ENCODE measurements around the gene INSYN2B.
A peak's percentile ranks its signal among the peaks of the same experiment; 100 is the strongest.

INSYN2B gene

GRCh38 chr5:169934990-169935389 is 45.3 kb downstream of the INSYN2B start:
- Histone ChIP-seq H3K27ac (replicated peaks; ENCODE audit: low read length) (no peak overlapping the region), H2BK12ac (ENCODE audit: low read length) (no peak overlapping the region), H3K14ac (ENCODE audit: low read length) (no peak overlapping the region), H3K9me3 (replicated peaks in 1 of 2; ENCODE audit: control insufficient read depth in 2 of 2, insufficient read depth in 1 of 2, low read depth in 1 of 2, low read length in 2 of 2) (peaks cover 0 to 2% of the 10 kb centered on the region in 2 donors), H3K36me3 (replicated peaks in 1 of 2; ENCODE audit: control insufficient read depth in 2 of 2, insufficient read depth in 2 of 2, low read length in 2 of 2) (no peaks in the 10 kb centered on the region), H3K4ac (ENCODE audit: low read length) (no peak overlapping the region), H3K4me3 (ENCODE audit: low read length in 2 of 2) (no peak overlapping the region), H3K18ac (ENCODE audit: low read length) (no peak overlapping the region), H2BK120ac (ENCODE audit: low read depth, low read length) (no peak overlapping the region), H4K8ac (ENCODE audit: low read depth, low read length) (no peak overlapping the region), H3K79me1 (ENCODE audit: low read depth, low read length) (no peaks in the 10 kb centered on the region), H2BK15ac (ENCODE audit: low read length) (no peak overlapping the region), H3K27me3 (ENCODE audit: control insufficient read depth in 3 of 3, insufficient read depth in 3 of 3, low read depth in 1 of 3, low read length in 3 of 3) (peaks cover 0 to 3% (median 0%) of the 10 kb centered on the region in 3 experiments), H3K4me2 (ENCODE audit: insufficient read depth, low read length, poor library complexity, severe bottlenecking) (no peak overlapping the region), H3K4me1 (ENCODE audit: control insufficient read depth in 2 of 2, insufficient read depth in 1 of 2, low read depth in 1 of 2, low read length in 2 of 2) (no peaks in the 10 kb centered on the region), H4K91ac (ENCODE audit: low read depth, low read length, poor library complexity) (no peak overlapping the region), H3K23ac (ENCODE audit: low read depth, low read length, poor library complexity) (no peak overlapping the region), H2BK5ac (ENCODE audit: low read length) (no peak overlapping the region), H3K9ac (ENCODE audit: low read depth, low read length, poor library complexity) (no peak overlapping the region), H2AK5ac (ENCODE audit: low read depth, low read length) (no peak overlapping the region), H2AFZ (ENCODE audit: low read length) (no peak overlapping the region)
- no peak for DNase-seq (ENCODE audit: low spot score)
- no CpG with 5 or more reads among the region's 7 CpGs for WGBS, 2 donors (ENCODE audit: extremely low coverage in 2 of 2, insufficient read length in 2 of 2, insufficient replicate concordance in 1 of 2)

GRCh38 chr5:169933616-169934015 is 46.7 kb downstream of the INSYN2B start:
- no peak overlapping the region for H4K91ac ChIP-seq (ENCODE audit: low read depth, low read length, poor library complexity)
- no peak overlapping the region for H2BK12ac ChIP-seq (ENCODE audit: low read length)
- H3K4ac ChIP-seq (ENCODE audit: low read length) = no peak overlapping the region
- H3K14ac ChIP-seq (ENCODE audit: low read length) = peak overlapping the region; percentile 11
- no peak overlapping the region for H3K27ac ChIP-seq (replicated peaks; ENCODE audit: low read length)
- H3K9me3 ChIP-seq (replicated peaks in 1 of 2; ENCODE audit: control insufficient read depth in 2 of 2, insufficient read depth in 1 of 2, low read depth in 1 of 2, low read length in 2 of 2) = peaks cover 0 to 2% of the 10 kb centered on the region in 2 donors
- no peak overlapping the region for H2BK5ac ChIP-seq (ENCODE audit: low read length)
- no peaks in the 10 kb centered on the region for H3K36me3 ChIP-seq (replicated peaks in 1 of 2; ENCODE audit: control insufficient read depth in 2 of 2, insufficient read depth in 2 of 2, low read length in 2 of 2)
- H3K4me1 ChIP-seq (ENCODE audit: control insufficient read depth in 2 of 2, insufficient read depth in 1 of 2, low read depth in 1 of 2, low read length in 2 of 2) = no peaks in the 10 kb centered on the region
- peak overlapping the region; percentile 89 for H4K8ac ChIP-seq (ENCODE audit: low read depth, low read length)
- H2BK15ac ChIP-seq (ENCODE audit: low read length) = no peak overlapping the region
- H3K4me3 ChIP-seq (ENCODE audit: low read length in 2 of 2) = no peak overlapping the region
- no peak overlapping the region for H2BK120ac ChIP-seq (ENCODE audit: low read depth, low read length)
- H3K18ac ChIP-seq (ENCODE audit: low read length) = no peak overlapping the region
- no peak overlapping the region for H2AFZ ChIP-seq (ENCODE audit: low read length)
- H2AK5ac ChIP-seq (ENCODE audit: low read depth, low read length) = no peak overlapping the region
- no peak overlapping the region for H3K4me2 ChIP-seq (ENCODE audit: insufficient read depth, low read length, poor library complexity, severe bottlenecking)
- H3K23ac ChIP-seq (ENCODE audit: low read depth, low read length, poor library complexity) = no peak overlapping the region
- no peak for DNase-seq (ENCODE audit: low spot score)
- no peaks in the 10 kb centered on the region for H3K79me1 ChIP-seq (ENCODE audit: low read depth, low read length)
- peaks cover 0 to 6% (median 0%) of the 10 kb centered on the region in 3 experiments for H3K27me3 ChIP-seq (ENCODE audit: control insufficient read depth in 3 of 3, insufficient read depth in 3 of 3, low read depth in 1 of 3, low read length in 3 of 3)
- no CpG with 5 or more reads among the region's 7 CpGs for WGBS, 2 donors (ENCODE audit: extremely low coverage in 2 of 2, insufficient read length in 2 of 2, insufficient replicate concordance in 1 of 2)
- no peak overlapping the region for H3K9ac ChIP-seq (ENCODE audit: low read depth, low read length, poor library complexity)

GRCh38 chr5:169933127-169933526 is 47.2 kb downstream of the INSYN2B start:
- Histone ChIP-seq H2AK5ac (ENCODE audit: low read depth, low read length) (no peak overlapping the region), H3K79me1 (ENCODE audit: low read depth, low read length) (no peaks in the 10 kb centered on the region), H3K4me3 (ENCODE audit: low read length in 2 of 2) (no peak overlapping the region), H3K27ac (replicated peaks; ENCODE audit: low read length) (no peak overlapping the region), H4K91ac (ENCODE audit: low read depth, low read length, poor library complexity) (no peak overlapping the region), H3K9ac (ENCODE audit: low read depth, low read length, poor library complexity) (no peak overlapping the region), H3K27me3 (ENCODE audit: control insufficient read depth in 3 of 3, insufficient read depth in 3 of 3, low read depth in 1 of 3, low read length in 3 of 3) (peaks cover 0 to 6% (median 0%) of the 10 kb centered on the region in 3 experiments), H3K4ac (ENCODE audit: low read length) (no peak overlapping the region), H3K4me1 (ENCODE audit: control insufficient read depth in 2 of 2, insufficient read depth in 1 of 2, low read depth in 1 of 2, low read length in 2 of 2) (no peaks in the 10 kb centered on the region), H2BK5ac (ENCODE audit: low read length) (no peak overlapping the region), H3K4me2 (ENCODE audit: insufficient read depth, low read length, poor library complexity, severe bottlenecking) (no peak overlapping the region), H2BK15ac (ENCODE audit: low read length) (no peak overlapping the region), H2AFZ (ENCODE audit: low read length) (no peak overlapping the region), H2BK12ac (ENCODE audit: low read length) (no peak overlapping the region), H3K18ac (ENCODE audit: low read length) (no peak overlapping the region), H3K14ac (ENCODE audit: low read length) (no peak overlapping the region), H2BK120ac (ENCODE audit: low read depth, low read length) (no peak overlapping the region), H3K36me3 (replicated peaks in 1 of 2; ENCODE audit: control insufficient read depth in 2 of 2, insufficient read depth in 2 of 2, low read length in 2 of 2) (no peaks in the 10 kb centered on the region), H3K23ac (ENCODE audit: low read depth, low read length, poor library complexity) (no peak overlapping the region), H4K8ac (ENCODE audit: low read depth, low read length) (no peak overlapping the region), H3K9me3 (replicated peaks in 1 of 2; ENCODE audit: control insufficient read depth in 2 of 2, insufficient read depth in 1 of 2, low read depth in 1 of 2, low read length in 2 of 2) (peaks cover 0 to 2% of the 10 kb centered on the region in 2 donors)
- WGBS, 2 donors (ENCODE audit: extremely low coverage in 2 of 2, insufficient read length in 2 of 2, insufficient replicate concordance in 1 of 2) = no CpG with 5 or more reads among the region's 1 CpG
- no peak for DNase-seq (ENCODE audit: low spot score)

GRCh38 chr5:169923988-169924387 is 56.3 kb downstream of the INSYN2B start:
- Histone ChIP-seq H3K4me1 (ENCODE audit: control insufficient read depth in 2 of 2, insufficient read depth in 1 of 2, low read depth in 1 of 2, low read length in 2 of 2) (no peaks in the 10 kb centered on the region), H2BK120ac (ENCODE audit: low read depth, low read length) (no peak overlapping the region), H3K23ac (ENCODE audit: low read depth, low read length, poor library complexity) (peak overlapping the region; percentile 71), H3K9ac (ENCODE audit: low read depth, low read length, poor library complexity) (no peak overlapping the region), H2AK5ac (ENCODE audit: low read depth, low read length) (no peak overlapping the region), H3K27me3 (ENCODE audit: control insufficient read depth in 3 of 3, insufficient read depth in 3 of 3, low read depth in 1 of 3, low read length in 3 of 3) (peaks cover 0 to 3% (median 0%) of the 10 kb centered on the region in 3 experiments), H3K27ac (replicated peaks; ENCODE audit: low read length) (no peak overlapping the region), H3K9me3 (replicated peaks in 1 of 2; ENCODE audit: control insufficient read depth in 2 of 2, insufficient read depth in 1 of 2, low read depth in 1 of 2, low read length in 2 of 2) (no peaks in the 10 kb centered on the region), H4K91ac (ENCODE audit: low read depth, low read length, poor library complexity) (no peak overlapping the region), H3K79me1 (ENCODE audit: low read depth, low read length) (no peaks in the 10 kb centered on the region), H2BK15ac (ENCODE audit: low read length) (no peak overlapping the region), H3K4me3 (ENCODE audit: low read length in 2 of 2) (no peak overlapping the region), H3K14ac (ENCODE audit: low read length) (no peak overlapping the region), H3K36me3 (replicated peaks in 1 of 2; ENCODE audit: control insufficient read depth in 2 of 2, insufficient read depth in 2 of 2, low read length in 2 of 2) (no peaks in the 10 kb centered on the region), H2BK5ac (ENCODE audit: low read length) (no peak overlapping the region), H3K18ac (ENCODE audit: low read length) (no peak overlapping the region), H2AFZ (ENCODE audit: low read length) (no peak overlapping the region), H3K4me2 (ENCODE audit: insufficient read depth, low read length, poor library complexity, severe bottlenecking) (no peak overlapping the region), H3K4ac (ENCODE audit: low read length) (no peak overlapping the region), H2BK12ac (ENCODE audit: low read length) (no peak overlapping the region), H4K8ac (ENCODE audit: low read depth, low read length) (no peak overlapping the region)
- WGBS, 2 donors (ENCODE audit: extremely low coverage in 2 of 2, insufficient read length in 2 of 2, insufficient replicate concordance in 1 of 2) = no CpG with 5 or more reads among the region's 1 CpG
- DNase-seq (ENCODE audit: low spot score) = no peak

All from neuronal stem cell (in vitro differentiated cells).